ENCODE results near the gene AEBP1.

AEBP1 gene

GRCh38 chr7:44158096-44158872 is 54.1 kb downstream of the AEBP1 start:
- TF ChIP-seq GATA2 (IDR thresholded peaks at IDR 0.05; ENCODE audit: low read depth, low read length) (no peak), GATA3 (IDR thresholded peaks at IDR 0.05; ENCODE audit: low read depth, low read length) (no peak)

- no peak for TF ChIP-seq GATA3 (IDR thresholded peaks at IDR 0.05; ENCODE audit: low read depth, low read length)
- no peak for TF ChIP-seq GATA2 (IDR thresholded peaks at IDR 0.05; ENCODE audit: low read depth, low read length)
Observed at GRCh38 chr7:44158873-44159631, 54.9 kb downstream of the AEBP1 start.

GRCh38 chr7:44159824-44160630 is 55.9 kb downstream of the AEBP1 start:
- TF ChIP-seq GATA3 (IDR thresholded peaks at IDR 0.05; ENCODE audit: low read depth, low read length) (no peak), GATA2 (IDR thresholded peaks at IDR 0.05; ENCODE audit: low read depth, low read length) (no peak)

- TF ChIP-seq GATA2 (IDR thresholded peaks at IDR 0.05; ENCODE audit: low read depth, low read length) (no peak), GATA3 (IDR thresholded peaks at IDR 0.05; ENCODE audit: low read depth, low read length) (no peak)
Observed at GRCh38 chr7:44161371-44161770, 57.2 kb downstream of the AEBP1 start.

- TF ChIP-seq GATA3 (IDR thresholded peaks at IDR 0.05; ENCODE audit: low read depth, low read length) (no peak), GATA2 (IDR thresholded peaks at IDR 0.05; ENCODE audit: low read depth, low read length) (no peak)
Observed at GRCh38 chr7:44162179-44162578, 58.0 kb downstream of the AEBP1 start.

GRCh38 chr7:44162785-44163395 is 58.7 kb downstream of the AEBP1 start:
- no peak for TF ChIP-seq GATA3 (IDR thresholded peaks at IDR 0.05; ENCODE audit: low read depth, low read length)
- TF ChIP-seq GATA2 (IDR thresholded peaks at IDR 0.05; ENCODE audit: low read depth, low read length) = no peak

GRCh38 chr7:44163591-44163990 is 59.4 kb downstream of the AEBP1 start:
- TF ChIP-seq GATA3 (IDR thresholded peaks at IDR 0.05; ENCODE audit: low read depth, low read length) = no peak
- TF ChIP-seq GATA2 (IDR thresholded peaks at IDR 0.05; ENCODE audit: low read depth, low read length) = no peak

All from SH-SY5Y (cell line).